K562 (cell line): Measurements from ENCODE around the gene RPL11. TPM values are rescaled to one million over a fixed set of nuclear protein-coding genes. Genes with fewer than 3 reads are reported as not detected.

ENCODE experiments used
- ATAC-seq: fragments of 200-7000 bp; cut with Tn5 transposase; 3 replicates; pipeline ENCODE4 v1.9.1; 2020; ENCODE audit warnings: moderate library complexity
- BruUV-seq: library from RNA; stranded (reverse); fragments of 400-500 nt; replicated peaks from 2 replicates; lab custom pipeline; 2021; lab: Mats Ljungman, UMichigan
- CTCF ChIA-PET: fragments of 300-600 bp; formaldehyde crosslinking; extraction: SDS; loops from one replicate; lab custom pipeline; 2021; ENCODE audit warnings: low intra/inter-chr PET ratio; lab: Yijun Ruan, JAX
- POLR2A ChIA-PET: fragments of 300-600, 350-650 bp; sonication (Branson Sonifier 250); formaldehyde crosslinking; extraction: SDS; loops from one replicate; lab custom pipeline; 2021; ENCODE audit warnings: antibody characterized with exemption, inconsistent platforms; lab: Yijun Ruan, JAX
- DNase-seq, 4 experiments: peaks; one replicate each; pipeline versions ENCODE4 v3.0.0 to v3.0.0-alpha.2; 2011 to 2018; ENCODE audit warnings: low spot score in 3 of 4, mixed read lengths in 3 of 4; ENCODE audit errors: extremely low read depth in 1 of 4
- FAIRE-seq: peaks from 2 replicates; lab custom pipeline; 2011; peaks lifted over from hg19 to GRCh38; lab: Jason Lieb, UNC
- H2AFZ ChIP-seq: 2 replicates; pipeline ENCODE4 v1.6.0; 2011; ENCODE audit warnings: low read depth, low read length, control low read depth, inconsistent platforms
- H3K27ac ChIP-seq: fragments of 200-600 bp; 3 replicates; pipeline ENCODE4 v1.8.0; 2011; ENCODE audit warnings: low read depth, mild to moderate bottlenecking, control low read depth, inconsistent platforms, low read length, moderate library complexity, mixed read lengths; ENCODE audit errors: extremely low read depth
- H3K27me3 ChIP-seq, 2 experiments: fragments of 300-600 bp in 1 of 2; 2 replicates in 1 of 2; 3 replicates in 1 of 2; pipeline versions ENCODE4 v1.6.0 to v1.8.0; 2011; ENCODE audit warnings: inconsistent platforms in 2 of 2, low read length in 2 of 2, mild to moderate bottlenecking in 1 of 2, mixed read lengths in 1 of 2, moderate library complexity in 1 of 2; ENCODE audit not compliant: control insufficient read depth in 2 of 2, insufficient read depth in 2 of 2
- H3K36me3 ChIP-seq: fragments of 300-600 bp; 3 replicates; pipeline ENCODE4 v1.8.0; 2011; ENCODE audit warnings: mild to moderate bottlenecking, low read length, inconsistent platforms; ENCODE audit not compliant: control insufficient read depth, insufficient read depth
- H3K4me1 ChIP-seq, 2 experiments: fragments of 200-600 bp in 1 of 2; replicated peaks in 1 of 2; 2 replicates in 1 of 2; 3 replicates in 1 of 2; pipeline versions ENCODE4 v1.5.1 to v1.8.0; 2011; ENCODE audit warnings: inconsistent platforms in 2 of 2, low read length in 2 of 2, mild to moderate bottlenecking in 1 of 2, mixed read lengths in 1 of 2, moderate library complexity in 1 of 2; ENCODE audit not compliant: control insufficient read depth in 2 of 2, insufficient read depth in 2 of 2
- H3K4me2 ChIP-seq: 2 replicates; pipeline ENCODE4 v1.6.1; 2011; ENCODE audit warnings: low read length, control low read depth, inconsistent platforms, mixed read lengths; ENCODE audit not compliant: insufficient read depth
- H3K4me3 ChIP-seq: fragments of 200-600 bp; sonication (generic), shearing (Covaris generic); 2 replicates; pipeline ENCODE4 v1.5.1; 2016; ENCODE audit warnings: control low read depth, inconsistent platforms
- H3K79me2 ChIP-seq: fragments of 200-600 bp; 3 replicates; pipeline ENCODE4 v1.8.0; 2011; ENCODE audit warnings: low read length, inconsistent platforms; ENCODE audit not compliant: control insufficient read depth, insufficient read depth
- H3K9ac ChIP-seq, 2 experiments: 2 replicates each; pipeline versions ENCODE4 v1.6.0 to v1.6.1; 2011; ENCODE audit warnings: low read depth in 2 of 2, low read length in 2 of 2, control low read depth in 1 of 2, inconsistent platforms in 1 of 2, mild to moderate bottlenecking in 1 of 2, mixed read lengths in 1 of 2; ENCODE audit not compliant: insufficient read depth in 1 of 2
- H3K9me1 ChIP-seq: one replicate; pipeline ENCODE4 v1.6.0; 2011; ENCODE audit warnings: inconsistent platforms, mild to moderate bottlenecking, low read length, moderate library complexity; ENCODE audit not compliant: control insufficient read depth, insufficient read depth
- H3K9me3 ChIP-seq: replicated peaks from 2 replicates; pipeline ENCODE4 v1.5.1; 2011; ENCODE audit warnings: low read depth, low read length, inconsistent platforms; ENCODE audit not compliant: control insufficient read depth, insufficient read depth
- H4K20me1 ChIP-seq: replicated peaks from 2 replicates; pipeline ENCODE4 v1.6.1; 2011; ENCODE audit warnings: low read length, inconsistent platforms, mixed read lengths; ENCODE audit not compliant: control insufficient read depth, insufficient read depth
- C11orf30 ChIP-seq: fragments of 450-650 bp; IDR thresholded peaks from 2 replicates; pipeline ENCODE4 v1.6.1; 2016; ENCODE audit warnings: low read depth, mild to moderate bottlenecking
- CEBPZ ChIP-seq: fragments of 150-350 bp; IDR thresholded peaks from 2 replicates; pipeline ENCODE4 v1.6.1; 2014; ENCODE audit warnings: low read depth, mild to moderate bottlenecking, low read length, borderline replicate concordance
- CGGBP1 ChIP-seq: fragments of 250-450 bp; sonication (Bioruptor Pico); IDR thresholded peaks from 2 replicates; pipeline ENCODE4 v1.9.0; 2021; ENCODE audit warnings: mild to moderate bottlenecking
- CHD4 ChIP-seq: fragments of 200-600 bp; sonication (generic); IDR thresholded peaks from 3 replicates; pipeline ENCODE4 v1.6.1; 2012; ENCODE audit warnings: low read depth, mild to moderate bottlenecking, mixed read lengths, low read length, inconsistent platforms; ENCODE audit not compliant: insufficient read depth, insufficient replicate concordance, poor library complexity, severe bottlenecking
- MTA2 ChIP-seq: fragments of 450-650 bp; IDR thresholded peaks from 2 replicates; pipeline ENCODE4 v1.6.1; 2016; ENCODE audit warnings: low read depth
- NCOR1 ChIP-seq: fragments of 450-650 bp; IDR thresholded peaks from 2 replicates; pipeline ENCODE4 v1.6.1; 2016; ENCODE audit warnings: mild to moderate bottlenecking, moderate library complexity
- NFIC ChIP-seq: fragments of 450-650 bp; IDR thresholded peaks from 2 replicates; pipeline ENCODE4 v1.6.1; 2017; ENCODE audit warnings: mild to moderate bottlenecking, inconsistent platforms
- NONO ChIP-seq, 2 experiments: fragments of 200-400 bp in 1 of 2; fragments of 450-650 bp in 1 of 2; formaldehyde crosslinking in 1 of 2; IDR thresholded peaks; 2 replicates each; pipeline ENCODE4 v1.6.1; 2017; ENCODE audit warnings: low read depth in 2 of 2, mild to moderate bottlenecking in 2 of 2, moderate library complexity in 2 of 2, low read length in 1 of 2
- RBM39 ChIP-seq: fragments of 200-400 bp; formaldehyde crosslinking; optimal IDR thresholded peaks from 2 replicates; pipeline ENCODE3; 2018; ENCODE audit warnings: low read depth, low read length
- XRCC4 ChIP-seq: IDR thresholded peaks from one replicate; pipeline ENCODE4 v1.6.1; 2011; ENCODE audit not compliant: insufficient read depth, insufficient read length; ENCODE audit errors: extremely low read depth
- ZHX1 ChIP-seq: fragments of 150-350 bp; conservative IDR thresholded peaks from 2 replicates; pipeline ENCODE4 v1.6.1; 2014; ENCODE audit warnings: low read length
- WGBS: fragments of 100-300 bp; shearing (Covaris generic); methylation state at CpG from one replicate; pipeline ENCODE4 v1.1.6; 2016; ENCODE audit warnings: low coverage, mixed read lengths; ENCODE audit not compliant: insufficient coverage; ENCODE audit errors: missing lambda C conversion rate; 5-methylcytosine and 5-hydroxymethylcytosine counted together
- in situ Hi-C: fragments of 300-500 bp; cut with MboI; formaldehyde crosslinking; loops from 4 replicates; pipeline ENCODE4 v1.15.0; 2018; ENCODE audit warnings: inconsistent platforms, mixed read lengths
- intact Hi-C: fragments of 100-400 bp; cut with micrococcal nuclease; formaldehyde crosslinking; loops from 2 replicates; pipeline ENCODE4 v1.14.2; 2022
- polyA plus RNA-seq, 8 experiments: library from polyadenylated mRNA; depleted of rRNA in 4 of 8; stranded (reverse) in 5 of 8; unstranded in 3 of 8; fragments of >200 nt; fragmentation: Nextera tagmentation in 2 of 8; fragmentation: Illumina TruSeq in 1 of 8; extraction: Ambion mirVana in 2 of 8; extraction: Trizol in 1 of 8; gene quantifications; 2 replicates each; pipeline versions ENCODE4 v1.2.1 to v1.2.3, GENCODE V29; 2011 to 2014; ENCODE audit warnings: inconsistent platforms in 1 of 8, missing spikeins in 1 of 8
- total RNA-seq, 7 experiments: library from RNA; depleted of rRNA in 6 of 7; stranded (reverse); fragments of >200 nt in 6 of 7; fragmentation: Illumina TruSeq in 2 of 7; extraction: Trizol in 2 of 7; gene quantifications; 2 replicates each; pipeline versions ENCODE4 v1.2.1 to v1.2.3, GENCODE V29; 2011 to 2021; ENCODE audit warnings: low replicate concordance in 1 of 7

The RPL11 gene
- total and polyA plus RNA-seq, 9 of the 15 experiments (the other 6 are each of a cell fraction or from before 2014, with no cell fraction given) = 1,781 to 4,526 (median 3,111) TPM

- Histone ChIP-seq H3K27ac (no peak overlapping the region), H3K36me3 (no peaks in the 10 kb centered on the region), H3K9me3 (no peaks in the 10 kb centered on the region), H3K4me1 (peaks cover 0 to 4% of the 10 kb centered on the region in 2 experiments; a peak in 2 of 5 replicates), H3K9ac (no peak overlapping the region), H3K79me2 (no peaks in the 10 kb centered on the region), H3K9me1 (no peaks in the 10 kb centered on the region), H3K4me3 (no peak overlapping the region), H2AFZ (no peak overlapping the region), H4K20me1 (no peaks in the 10 kb centered on the region), H3K27me3 (peaks cover 6 to 14% of the 10 kb centered on the region in 2 experiments; a peak in 3 of 5 replicates), H3K4me2 (no peak overlapping the region)
- ChIA-PET CTCF (interaction anchor here (0.8 kb wide), 1 partner anchor 123 kb away, joined by 3 read pairs; no protein-coding TSS in a partner anchor), POLR2A (interaction anchor here (0.6 to 1.5 kb wide), 5 partner anchors 9 to 24 kb away, joined by 3 to 7 read pairs (median 3); partner anchors contain the start of gene RPL11)
- 16% methylated on average over 4 of the region's 4 CpGs for WGBS
- in situ Hi-C loops (no loop called here), intact Hi-C loops (no loop called here)
- DNase-seq (no peak), FAIRE-seq (no peak), ATAC-seq (no peak)
- no peak for TF ChIP-seq CHD4
- TF ChIP-seq ZHX1 = no peak
- no peak for TF ChIP-seq C11orf30
- no peak for TF ChIP-seq NONO (IDR thresholded peaks at IDR 0.05; ENCODE audit: low read depth in 2 of 2, low read length in 1 of 2)
- no peak for TF ChIP-seq MTA2
- no peak for TF ChIP-seq CGGBP1 (CRISPR knock-in tag)
- TF ChIP-seq RBM39 = no peak
- no peak for TF ChIP-seq XRCC4
- TF ChIP-seq NCOR1 = no peak
- TF ChIP-seq NFIC = no peak
- TF ChIP-seq CEBPZ = no peak
- no TSS peak for BruUV-seq
These were observed 24.2 kb upstream of the RPL11 start for GRCh38 chr1:23667411-23667810.
